ENCODE data around the gene MANEAL. TPM values are rescaled to one million over a fixed set of nuclear protein-coding genes. Genes with fewer than 3 reads are reported as not detected.

The MANEAL gene
- total RNA-seq, 1 experiment from 2014 or later: 22.7 TPM

- H3K4me2 ChIP-seq (ENCODE audit: insufficient read depth, insufficient read length, low read length): peak overlapping the region; percentile 13
- DNase-seq: peak; percentile 89
- no peaks in the 10 kb centered on the region for H3K23me2 ChIP-seq (ENCODE audit: insufficient read length, low read depth, low read length, poor library complexity, severe bottlenecking)
- H2BK120ac ChIP-seq (ENCODE audit: low read depth, low read length, poor library complexity, severe bottlenecking): no peak overlapping the region
- no peak overlapping the region for H2AK5ac ChIP-seq (ENCODE audit: insufficient read length, low read length)
- TF ChIP-seq CTCF (conservative IDR thresholded peaks at IDR 0.05): no peak
- H3K4me1 Mint-ChIP-seq: peaks cover 7 to 12% of the 10 kb centered on the region in 2 experiments
- no peaks in the 10 kb centered on the region; the same call in 1 of the 2 replicates for H3K4me1 ChIP-seq (ENCODE audit: insufficient read depth, low read length)
- no peak overlapping the region for H3K56ac ChIP-seq (ENCODE audit: insufficient read length, low read depth, low read length)
- no peak overlapping the region for H3K14ac ChIP-seq (ENCODE audit: insufficient read depth, low read length)
- no peaks in the 10 kb centered on the region for H3K79me2 ChIP-seq (ENCODE audit: insufficient read depth, low read length)
- peaks cover 7% of the 10 kb centered on the region; the same call in 1 of the 2 replicates for H3K27me3 ChIP-seq (ENCODE audit: insufficient read depth, low read length)
- no peak overlapping the region for H3K4ac ChIP-seq (ENCODE audit: low read depth, low read length)
- H3K79me1 ChIP-seq (ENCODE audit: insufficient read depth, low read depth, low read length, poor library complexity, severe bottlenecking): no peaks in the 10 kb centered on the region
- no peaks in the 10 kb centered on the region for H4K20me1 ChIP-seq (ENCODE audit: control insufficient read depth, insufficient read depth, insufficient read length)
- no peak overlapping the region for H4K8ac ChIP-seq (replicated peaks; ENCODE audit: insufficient read length, low read depth, low read length)
- H3K4me3 Mint-ChIP-seq: peak overlapping the region; percentile 75 to 80
- peaks cover 37% of the 10 kb centered on the region for H3K27me3 Mint-ChIP-seq (ENCODE audit: low read depth)
- H3K9me3 Mint-ChIP-seq: no peaks in the 10 kb centered on the region
- WGBS (ENCODE audit: extremely low coverage, insufficient read length, low lambda C conversion rate): no CpG with 5 or more reads among the region's 22 CpGs
- no peak overlapping the region for H3K18ac ChIP-seq (ENCODE audit: insufficient read length, low read depth, low read length)
- no peak overlapping the region; a peak in 1 of 7 replicates for H3K27ac Mint-ChIP-seq
- H3T11ph ChIP-seq (ENCODE audit: low read length): no peak overlapping the region
- no peak overlapping the region for H4K91ac ChIP-seq (ENCODE audit: insufficient read length, low read depth, low read length)
- H3K27ac ChIP-seq (ENCODE audit: insufficient read length, low read depth, low read length): no peak overlapping the region
- peaks cover 0 to 43% (median 15%) of the 10 kb centered on the region in 3 experiments; a peak in 4 of 7 replicates for H3K36me3 Mint-ChIP-seq (ENCODE audit: insufficient read depth in 1 of 3, low read depth in 3 of 3)
- no peaks in the 10 kb centered on the region for H3K9me3 ChIP-seq (ENCODE audit: control insufficient read depth, low read depth, low read length)
- no peak overlapping the region for H2BK20ac ChIP-seq (ENCODE audit: low read depth, low read length, poor library complexity, severe bottlenecking)
- H2BK5ac ChIP-seq (ENCODE audit: insufficient read length, low read length): no peak overlapping the region
- no peak overlapping the region for H4K5ac ChIP-seq (ENCODE audit: insufficient read length, low read depth, low read length)
- H3K9ac ChIP-seq (ENCODE audit: extremely low read depth, insufficient read length, low read length): no peak overlapping the region
- H2BK12ac ChIP-seq (ENCODE audit: insufficient read length, low read depth, low read length): no peak overlapping the region
- no peak overlapping the region for H2AFZ ChIP-seq (ENCODE audit: low read length)
- H3K23ac ChIP-seq (ENCODE audit: insufficient read length, low read depth, low read length): no peak overlapping the region
- H2BK15ac ChIP-seq (ENCODE audit: low read depth, low read length): no peak overlapping the region
Measured at GRCh38 chr1:37795340-37796125, 1.9 kb downstream of the MANEAL start.
